OCI-LY3 (cell line): ENCODE data around the gene ZFAND3.

ENCODE experiments used
- EZH2phosphoT487 ChIP-seq: fragments of 200-600 bp; shearing (Covaris generic); IDR thresholded peaks from 2 replicates; pipeline ENCODE4 v1.6.1; 2018; ENCODE audit warnings: antibody characterized with exemption, mixed run types, low read depth
- TF ChIP-seq, protein P1 (sequence below): fragments of 200-600, 300-600 bp; sonication (generic); IDR thresholded peaks from 2 replicates; pipeline ENCODE4 v1.5.1; 2014; ENCODE audit warnings: antibody characterized with exemption, low read length, low read depth

- TF ChIP-seq, protein P1, sequence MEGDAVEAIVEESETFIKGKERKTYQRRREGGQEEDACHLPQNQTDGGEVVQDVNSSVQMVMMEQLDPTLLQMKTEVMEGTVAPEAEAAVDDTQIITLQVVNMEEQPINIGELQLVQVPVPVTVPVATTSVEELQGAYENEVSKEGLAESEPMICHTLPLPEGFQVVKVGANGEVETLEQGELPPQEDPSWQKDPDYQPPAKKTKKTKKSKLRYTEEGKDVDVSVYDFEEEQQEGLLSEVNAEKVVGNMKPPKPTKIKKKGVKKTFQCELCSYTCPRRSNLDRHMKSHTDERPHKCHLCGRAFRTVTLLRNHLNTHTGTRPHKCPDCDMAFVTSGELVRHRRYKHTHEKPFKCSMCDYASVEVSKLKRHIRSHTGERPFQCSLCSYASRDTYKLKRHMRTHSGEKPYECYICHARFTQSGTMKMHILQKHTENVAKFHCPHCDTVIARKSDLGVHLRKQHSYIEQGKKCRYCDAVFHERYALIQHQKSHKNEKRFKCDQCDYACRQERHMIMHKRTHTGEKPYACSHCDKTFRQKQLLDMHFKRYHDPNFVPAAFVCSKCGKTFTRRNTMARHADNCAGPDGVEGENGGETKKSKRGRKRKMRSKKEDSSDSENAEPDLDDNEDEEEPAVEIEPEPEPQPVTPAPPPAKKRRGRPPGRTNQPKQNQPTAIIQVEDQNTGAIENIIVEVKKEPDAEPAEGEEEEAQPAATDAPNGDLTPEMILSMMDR = no peak
- no peak for TF ChIP-seq EZH2phosphoT487
Measured at GRCh38 chr6:38077488-38078030, 258.0 kb downstream of the ZFAND3 start.
